Right cardiac atrium (tissue), 5 donors: ENCODE results near the gene GAMT. TPM values are rescaled to one million over a fixed set of nuclear protein-coding genes. Genes with fewer than 3 reads are reported as not detected.

Experiments
- ATAC-seq, 2 donors: fragments of 200-7000 bp; cut with Tn5 transposase; one replicate each; pipeline versions ENCODE4 v1.8.0 to v1.9.1; 2020; ENCODE audit warnings: moderate library complexity in 2 of 2, mild to moderate bottlenecking in 1 of 2
- DNase-seq, 3 donors: peaks; one replicate each; pipeline ENCODE4 v3.0.0-alpha.2; 2020
- H3K27ac ChIP-seq: one replicate; pipeline ENCODE4 v1.5.1; 2013; ENCODE audit warnings: mild to moderate bottlenecking, low read length, control low read depth, moderate library complexity
- H3K27me3 ChIP-seq: one replicate; pipeline ENCODE4 v1.6.1; 2013; ENCODE audit not compliant: control insufficient read depth, insufficient read depth
- H3K4me1 ChIP-seq: one replicate; pipeline ENCODE4 v1.6.1; 2013; ENCODE audit warnings: low read length; ENCODE audit not compliant: control insufficient read depth, insufficient read depth
- H3K4me3 ChIP-seq: one replicate; pipeline ENCODE4 v1.5.1; 2013; ENCODE audit warnings: low read length, control low read depth
- H3K9me3 ChIP-seq: one replicate; pipeline ENCODE4 v1.6.1; 2013; ENCODE audit warnings: low read length; ENCODE audit not compliant: control insufficient read depth
- WGBS: extraction: QIAGEN DNeasy Blood & Tissue Kit; methylation state at CpG from one replicate; pipeline ENCODE4 v1.1.7; 2013; 5-methylcytosine and 5-hydroxymethylcytosine counted together
- intact Hi-C, 4 donors: fragments of 100-400 bp; cut with DNase I; formaldehyde crosslinking; loops; one replicate each; pipeline versions ENCODE4 v1.11.0 to v1.14.0; 2022 to 2023
- polyA plus RNA-seq: library from polyadenylated mRNA; stranded (reverse); fragments of 200-250 nt; gene quantifications from one replicate; pipeline ENCODE4 v1.2.3, GENCODE V29; 2013
- total RNA-seq, 4 donors: library from RNA; stranded (reverse); fragmentation: NEBNext Ultra II Directional; extraction: Animal tissue kit (Norgen Biotek cat#: 25700); gene quantifications; one replicate each; pipeline ENCODE4 v1.2.1, GENCODE V29; 2021
- donor health status: healthy with polysubstance abuse.
- donor health status: DM: no; HTN: yes; CAD: no.
- donor health status: DM: no; HTN: no; CAD: no.
- donor health status: DM: no; HTN: yes; CAD: no; lungs with severe emphysema.
- donor health status: DM: yes; HTN: yes; CAD: no.

Gene GAMT
- total and polyA plus RNA-seq, 5 donors = 49.2 to 124 (median 69.2) TPM

DNA sequence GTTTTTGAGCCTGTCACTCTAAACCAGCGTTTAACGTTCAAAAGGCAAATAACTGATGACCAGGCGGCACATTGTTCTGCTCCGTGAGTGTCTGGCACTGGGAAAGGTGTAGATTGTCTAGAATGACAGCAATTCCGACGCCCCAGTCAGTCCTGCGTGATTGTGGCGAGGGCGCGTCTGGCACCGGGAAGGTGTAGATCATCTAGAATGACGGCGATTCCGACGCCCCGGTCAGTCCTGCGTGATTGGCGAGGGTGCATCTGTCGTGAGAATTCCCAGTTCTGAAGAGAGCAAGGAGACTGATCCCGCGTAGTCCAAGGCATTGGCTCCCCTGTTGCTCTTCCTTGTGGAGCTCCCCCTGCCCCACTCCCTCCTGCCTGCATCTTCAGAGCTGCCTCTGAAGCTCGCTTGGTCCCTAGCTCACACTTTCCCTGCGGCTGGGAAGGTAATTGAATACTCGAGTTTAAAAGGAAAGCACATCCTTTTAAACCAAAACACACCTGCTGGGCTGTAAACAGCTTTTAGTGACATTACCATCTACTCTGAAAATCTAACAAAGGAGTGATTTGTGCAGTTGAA lies 43.7 kb downstream of the GAMT start:
- DNase-seq (peak in 1 of 3 donors; percentile 49), ATAC-seq (no peak)
- Histone ChIP-seq H3K27ac (no peak overlapping the region), H3K27me3 (no peaks in the 10 kb centered on the region), H3K4me3 (no peak overlapping the region), H3K4me1 (peaks cover 6% of the 10 kb centered on the region), H3K9me3 (no peaks in the 10 kb centered on the region)
- WGBS = 92% methylated on average over 24 of the region's 24 CpGs
- intact Hi-C loops = loop anchor here in 2 of 4 donors (10.0 kb wide), 1 partner anchor 73 kb away; the partner anchor contains the start of gene EFNA2 (in 2 of the 2)

DNA sequence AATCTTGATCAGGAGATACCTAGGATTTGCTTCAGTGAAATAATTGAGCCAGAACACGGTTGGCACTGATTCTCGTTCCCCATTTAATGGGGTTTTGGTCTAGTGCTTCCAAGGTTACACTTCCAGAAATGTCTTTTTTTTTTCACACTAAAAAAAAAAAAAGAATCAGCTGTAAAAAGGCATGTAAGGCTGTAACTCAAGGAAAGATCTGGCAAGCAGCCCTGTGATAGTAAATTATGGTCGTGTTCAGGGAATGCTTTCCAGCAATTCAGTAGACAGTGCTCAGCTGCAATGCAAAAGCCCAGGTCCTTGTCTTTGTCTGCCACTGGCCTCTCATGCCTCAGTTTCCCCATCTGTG lies 44.9 kb downstream of the GAMT start:
- H3K9me3 ChIP-seq = no peaks in the 10 kb centered on the region
- intact Hi-C loops = loop anchor here in 2 of 4 donors (10.0 kb wide), 1 partner anchor 72 kb away; the partner anchor contains the start of gene EFNA2 (in 2 of the 2)
- no peaks in the 10 kb centered on the region for H3K27me3 ChIP-seq
- peaks cover 6% of the 10 kb centered on the region for H3K4me1 ChIP-seq
- DNase-seq (no peak), ATAC-seq (no peak)
- 43% methylated on average over 3 of the region's 3 CpGs for WGBS
- H3K27ac ChIP-seq = no peak overlapping the region
- H3K4me3 ChIP-seq = no peak overlapping the region

- intact Hi-C loops = loop anchor here in 2 of 4 donors (10.0 kb wide), 1 partner anchor 71 kb away; the partner anchor contains the start of gene EFNA2 (in 2 of the 2)
- DNase-seq = peak in 2 of 3 donors; percentile 52 to 69
- H3K9me3 ChIP-seq = no peaks in the 10 kb centered on the region
- peaks cover 6% of the 10 kb centered on the region for H3K4me1 ChIP-seq
- WGBS = 16% methylated on average over 32 of the region's 32 CpGs
- peak overlapping the region; percentile 96 for H3K4me3 ChIP-seq
- peak overlapping the region; percentile 93 for H3K27ac ChIP-seq
- H3K27me3 ChIP-seq = no peaks in the 10 kb centered on the region
- no peak for ATAC-seq
These were observed 45.5 kb downstream of the GAMT start for GRCh38 chr19:1355568-1356507.

DNA sequence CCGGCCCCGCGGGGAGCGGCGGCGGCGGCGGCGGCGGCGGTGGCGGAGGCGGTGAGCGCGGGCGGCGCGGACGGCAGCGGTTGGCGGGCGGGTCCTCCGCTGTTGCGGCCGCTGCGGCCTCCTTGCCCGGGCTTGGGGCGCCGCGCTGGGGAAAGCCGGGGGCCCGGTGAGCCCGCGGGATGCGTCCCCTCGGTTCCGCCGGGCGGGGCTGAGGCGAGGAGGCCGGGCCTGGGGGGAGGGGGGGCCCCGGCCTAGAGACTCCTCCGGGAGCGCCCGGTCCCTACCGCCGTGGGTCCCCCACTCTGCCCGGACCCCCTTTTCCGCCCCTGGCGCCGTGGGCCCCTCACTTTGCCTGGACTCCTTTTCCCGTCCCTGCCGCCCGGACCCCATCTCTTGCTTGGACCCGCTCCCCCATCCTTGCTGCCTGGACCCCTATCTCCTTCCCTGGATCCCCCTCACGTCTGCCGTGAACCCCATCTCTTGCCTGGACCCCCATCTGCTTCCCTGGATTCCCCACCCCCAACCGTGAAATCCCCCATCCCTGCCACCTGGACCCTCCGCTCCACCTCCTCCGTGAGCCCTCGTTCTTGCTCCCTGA lies 46.3 kb downstream of the GAMT start:
- under 1% methylated on average over 61 of the region's 61 CpGs for WGBS
- H3K4me3 ChIP-seq = peak overlapping the region; percentile 96
- DNase-seq (no peak), ATAC-seq (peak; percentile 32 to 51)
- no peaks in the 10 kb centered on the region for H3K9me3 ChIP-seq
- intact Hi-C loops = loop anchor here in 2 of 4 donors (10.0 kb wide), 1 partner anchor 70 kb away; the partner anchor contains the start of gene EFNA2 (in 2 of the 2)
- H3K27me3 ChIP-seq = no peaks in the 10 kb centered on the region
- peaks cover 2% of the 10 kb centered on the region for H3K4me1 ChIP-seq
- H3K27ac ChIP-seq = peak overlapping the region; percentile 93

- no peak for ATAC-seq
- no peaks in the 10 kb centered on the region for H3K27me3 ChIP-seq
- peak in 1 of 3 donors; percentile 14 for DNase-seq
- H3K9me3 ChIP-seq = no peaks in the 10 kb centered on the region
- intact Hi-C loops = loop anchor here in 2 of 4 donors (10.0 kb wide), 1 partner anchor 68 kb away; the partner anchor contains the start of gene EFNA2 (in 2 of the 2)
- WGBS = 98% methylated on average over 9 of the region's 9 CpGs
- no peak overlapping the region for H3K4me3 ChIP-seq
- H3K4me1 ChIP-seq = peaks cover 2% of the 10 kb centered on the region
- H3K27ac ChIP-seq = no peak overlapping the region
These were observed 48.2 kb downstream of the GAMT start for GRCh38 chr19:1353144-1353543.

- intact Hi-C loops = loop anchor here in 2 of 4 donors (10.0 kb wide), 1 partner anchor 67 kb away; the partner anchor contains the start of gene EFNA2 (in 2 of the 2)
- Histone ChIP-seq H3K27ac (no peak overlapping the region), H3K4me3 (no peak overlapping the region), H3K9me3 (no peaks in the 10 kb centered on the region), H3K4me1 (peaks cover 2% of the 10 kb centered on the region), H3K27me3 (no peaks in the 10 kb centered on the region)
- 74% methylated on average over 21 of the region's 21 CpGs for WGBS
- no peak for ATAC-seq
- DNase-seq = no peak
These were observed 49.9 kb downstream of the GAMT start for GRCh38 chr19:1351381-1351851.

DNA sequence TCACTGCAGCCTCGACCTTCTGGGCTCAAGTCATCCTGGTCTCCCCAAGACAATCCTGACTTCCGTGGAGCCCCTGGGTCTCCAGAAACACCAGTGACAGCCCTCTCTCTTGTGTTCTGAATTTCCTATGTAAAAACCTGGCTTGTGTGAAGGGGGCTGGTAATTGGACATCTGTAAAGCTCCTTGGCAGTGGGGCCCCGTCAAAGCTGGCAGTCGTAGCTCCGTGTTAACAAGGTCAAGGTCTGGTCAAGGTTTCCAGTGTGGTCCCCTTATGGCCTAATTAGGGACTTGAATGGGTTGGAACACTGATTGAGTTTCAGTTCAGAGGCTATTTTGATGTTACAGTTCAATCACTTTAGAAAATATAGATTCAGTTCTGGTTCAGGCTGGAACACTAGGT lies 50.5 kb downstream of the GAMT start:
- Histone ChIP-seq H3K27ac (no peak overlapping the region), H3K4me1 (no peaks in the 10 kb centered on the region), H3K4me3 (no peak overlapping the region), H3K27me3 (no peaks in the 10 kb centered on the region), H3K9me3 (no peaks in the 10 kb centered on the region)
- intact Hi-C loops = loop anchor here in 2 of 4 donors (10.0 kb wide), 1 partner anchor 66 kb away; the partner anchor contains the start of gene EFNA2 (in 2 of the 2)
- ATAC-seq (no peak), DNase-seq (no peak)
- 47% methylated on average over 5 of the region's 5 CpGs for WGBS

GRCh38 chr19:1349211-1349610 lies 52.1 kb downstream of the GAMT start:
- H3K4me1 ChIP-seq = no peaks in the 10 kb centered on the region
- no peak overlapping the region for H3K4me3 ChIP-seq
- ATAC-seq (no peak), DNase-seq (no peak)
- H3K9me3 ChIP-seq = no peaks in the 10 kb centered on the region
- no peaks in the 10 kb centered on the region for H3K27me3 ChIP-seq
- 88% methylated on average over 18 of the region's 18 CpGs for WGBS
- intact Hi-C loops = no loop called here
- no peak overlapping the region for H3K27ac ChIP-seq
